OCI-LY7 (cell line): ENCODE results near the gene TMEM87A.

Experiments used
- EZH2phosphoT487 ChIP-seq: fragments of 200-600 bp; sonication (generic); IDR thresholded peaks from 2 replicates; pipeline ENCODE4 v1.6.1; 2018; ENCODE audit warnings: low read depth, borderline replicate concordance, mild to moderate bottlenecking, mixed run types, antibody characterized with exemption, low read length, moderate library complexity, mixed read lengths
- TF ChIP-seq, protein P1 (sequence below): fragments of 200-600 bp; sonication (generic); conservative IDR thresholded peaks from 2 replicates; pipeline ENCODE4 v1.5.1; 2014; ENCODE audit warnings: mild to moderate bottlenecking, antibody characterized with exemption, low read length, moderate library complexity, mixed read lengths

DNA sequence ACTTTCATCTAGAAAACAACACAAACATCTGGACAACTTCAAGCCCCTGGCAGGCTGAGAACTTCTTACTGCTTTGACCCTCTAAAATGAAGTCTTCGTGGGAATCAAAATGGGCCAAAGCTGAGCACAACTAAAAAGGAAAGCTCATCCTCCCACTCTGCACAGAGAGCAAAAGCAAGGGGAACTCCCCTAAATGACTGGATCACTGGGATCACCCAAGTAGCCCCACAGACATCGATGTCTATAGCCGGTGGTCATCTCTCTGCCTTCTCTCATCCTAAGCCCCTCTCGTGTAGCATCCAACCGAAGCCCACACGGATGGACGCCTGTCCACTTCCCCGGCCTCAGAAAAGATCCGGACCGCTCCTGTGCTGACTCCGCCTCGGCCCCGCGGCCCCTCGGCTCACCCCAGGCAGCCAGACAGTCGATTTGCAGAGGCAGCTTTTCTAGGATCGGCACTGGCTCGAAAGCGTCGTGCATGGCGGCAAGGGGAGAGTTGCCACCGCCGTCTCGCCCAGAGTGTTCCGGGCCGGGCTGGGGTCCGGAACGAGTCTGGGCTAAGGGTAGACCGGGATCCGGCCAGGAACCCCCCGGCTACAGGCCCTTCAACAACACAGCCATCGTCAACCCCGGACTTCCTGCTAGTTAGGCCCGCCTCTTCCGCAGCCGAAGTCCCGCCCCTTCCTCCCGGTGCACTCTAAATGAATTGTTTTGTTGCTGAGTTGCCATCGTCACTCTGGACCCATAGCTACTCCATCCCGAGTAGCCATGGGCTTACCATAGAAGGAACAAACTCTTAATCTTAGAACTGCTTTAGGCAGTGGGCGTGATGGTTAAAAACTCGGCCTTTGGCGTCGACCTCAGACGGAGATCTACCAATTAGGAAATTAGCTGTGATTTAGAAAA is 65.3 kb downstream of the TMEM87A start, which contains the start of gene VPS39:
- TF ChIP-seq, protein P1, sequence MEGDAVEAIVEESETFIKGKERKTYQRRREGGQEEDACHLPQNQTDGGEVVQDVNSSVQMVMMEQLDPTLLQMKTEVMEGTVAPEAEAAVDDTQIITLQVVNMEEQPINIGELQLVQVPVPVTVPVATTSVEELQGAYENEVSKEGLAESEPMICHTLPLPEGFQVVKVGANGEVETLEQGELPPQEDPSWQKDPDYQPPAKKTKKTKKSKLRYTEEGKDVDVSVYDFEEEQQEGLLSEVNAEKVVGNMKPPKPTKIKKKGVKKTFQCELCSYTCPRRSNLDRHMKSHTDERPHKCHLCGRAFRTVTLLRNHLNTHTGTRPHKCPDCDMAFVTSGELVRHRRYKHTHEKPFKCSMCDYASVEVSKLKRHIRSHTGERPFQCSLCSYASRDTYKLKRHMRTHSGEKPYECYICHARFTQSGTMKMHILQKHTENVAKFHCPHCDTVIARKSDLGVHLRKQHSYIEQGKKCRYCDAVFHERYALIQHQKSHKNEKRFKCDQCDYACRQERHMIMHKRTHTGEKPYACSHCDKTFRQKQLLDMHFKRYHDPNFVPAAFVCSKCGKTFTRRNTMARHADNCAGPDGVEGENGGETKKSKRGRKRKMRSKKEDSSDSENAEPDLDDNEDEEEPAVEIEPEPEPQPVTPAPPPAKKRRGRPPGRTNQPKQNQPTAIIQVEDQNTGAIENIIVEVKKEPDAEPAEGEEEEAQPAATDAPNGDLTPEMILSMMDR, result no peak
- no peak for TF ChIP-seq EZH2phosphoT487
